Amniotic epithelial cell (primary cell): ENCODE measurements around the gene NPIPB8.
A peak's percentile ranks its signal among the peaks of the same experiment; 100 is the strongest.
"Not testable (repeated sequence)": the region's sequence is repeated elsewhere in the genome, so short reads cannot be mapped to it uniquely, and the experiment has no call there.

ENCODE experiments used
- DNase-seq: peaks from one replicate; pipeline ENCODE4 v3.0.0-alpha.2; 2010; ENCODE audit warnings: low read depth

Gene NPIPB8

GRCh38 chr16:28636093-28636823 is 1.6 kb upstream of the NPIPB8 start:
- DNase-seq: peak; percentile 93

GRCh38 chr16:28638359-28638758 is 494 bp downstream of the NPIPB8 start:
- not testable (repeated sequence) for DNase-seq

GRCh38 chr16:28639959-28640358 is 2.1 kb downstream of the NPIPB8 start:
- DNase-seq: not testable (repeated sequence)

- DNase-seq: not testable (repeated sequence)
These were observed 28.4 kb downstream of the NPIPB8 start for GRCh38 chr16:28666264-28666663.

- DNase-seq: not testable (repeated sequence)
These were observed 29.6 kb downstream of the NPIPB8 start for GRCh38 chr16:28667480-28667879.

GRCh38 chr16:28668199-28668598 is 30.3 kb downstream of the NPIPB8 start:
- not testable (repeated sequence) for DNase-seq

- DNase-seq: not testable (repeated sequence)
These were observed 50.6 kb downstream of the NPIPB8 start for GRCh38 chr16:28688327-28688952.

- not testable (repeated sequence) for DNase-seq
These were observed 51.6 kb downstream of the NPIPB8 start for GRCh38 chr16:28689425-28689824.

- DNase-seq: not testable (repeated sequence)
These were observed 53.9 kb downstream of the NPIPB8 start for GRCh38 chr16:28691722-28692121.

GRCh38 chr16:28693257-28693950 is 55.5 kb downstream of the NPIPB8 start:
- DNase-seq: not testable (repeated sequence)

- not testable (repeated sequence) for DNase-seq
These were observed 61.9 kb downstream of the NPIPB8 start for GRCh38 chr16:28699792-28700191.

- DNase-seq: not testable (repeated sequence)
These were observed 62.5 kb downstream of the NPIPB8 start for GRCh38 chr16:28700349-28700748.

- not testable (repeated sequence) for DNase-seq
These were observed 63.5 kb downstream of the NPIPB8 start for GRCh38 chr16:28701384-28701783.

GRCh38 chr16:28704246-28704645 is 66.4 kb downstream of the NPIPB8 start:
- not testable (repeated sequence) for DNase-seq
